ENCODE measurements around the gene CPLANE2. TPM values are rescaled to one million over a fixed set of nuclear protein-coding genes. Genes with fewer than 3 reads are reported as not detected.

CPLANE2 gene
- total RNA-seq, 1 donor from 2014 or later = 9.1 TPM

DNA sequence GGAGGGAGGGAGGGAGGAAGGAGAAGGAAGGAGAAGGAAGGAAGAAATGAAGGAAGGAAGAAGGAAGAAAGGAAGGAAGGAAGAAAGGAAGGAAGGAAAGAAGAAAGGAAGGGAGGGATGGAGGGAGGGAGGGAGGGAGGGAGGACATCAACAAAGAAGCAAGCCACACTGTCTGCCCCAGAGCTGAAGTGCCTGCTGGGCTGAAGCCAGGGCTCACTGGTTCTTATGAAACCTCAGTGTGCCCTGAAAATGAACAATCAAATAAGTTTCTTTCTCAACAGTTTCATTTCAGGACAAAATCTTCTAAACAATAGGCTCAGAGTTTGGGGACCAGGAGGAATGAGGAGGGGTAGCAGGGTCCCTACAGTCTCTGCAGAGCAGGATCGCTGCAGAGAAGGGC is 45.7 kb downstream of the CPLANE2 start:
- no peak overlapping the region for H3K27ac ChIP-seq
- ATAC-seq (no peak), DNase-seq (peak; percentile 54)
- no peaks in the 10 kb centered on the region for H3K36me3 ChIP-seq
- no peak overlapping the region for H3K4me3 ChIP-seq
- H3K27me3 ChIP-seq (ENCODE audit: low read depth) = peaks cover 4% of the 10 kb centered on the region
- intact Hi-C loops (cut with DNase I) = no loop called here
- H3K9me3 ChIP-seq = no peaks in the 10 kb centered on the region
- H3K4me1 ChIP-seq = peaks cover 6% of the 10 kb centered on the region
- TF ChIP-seq, protein P1, sequence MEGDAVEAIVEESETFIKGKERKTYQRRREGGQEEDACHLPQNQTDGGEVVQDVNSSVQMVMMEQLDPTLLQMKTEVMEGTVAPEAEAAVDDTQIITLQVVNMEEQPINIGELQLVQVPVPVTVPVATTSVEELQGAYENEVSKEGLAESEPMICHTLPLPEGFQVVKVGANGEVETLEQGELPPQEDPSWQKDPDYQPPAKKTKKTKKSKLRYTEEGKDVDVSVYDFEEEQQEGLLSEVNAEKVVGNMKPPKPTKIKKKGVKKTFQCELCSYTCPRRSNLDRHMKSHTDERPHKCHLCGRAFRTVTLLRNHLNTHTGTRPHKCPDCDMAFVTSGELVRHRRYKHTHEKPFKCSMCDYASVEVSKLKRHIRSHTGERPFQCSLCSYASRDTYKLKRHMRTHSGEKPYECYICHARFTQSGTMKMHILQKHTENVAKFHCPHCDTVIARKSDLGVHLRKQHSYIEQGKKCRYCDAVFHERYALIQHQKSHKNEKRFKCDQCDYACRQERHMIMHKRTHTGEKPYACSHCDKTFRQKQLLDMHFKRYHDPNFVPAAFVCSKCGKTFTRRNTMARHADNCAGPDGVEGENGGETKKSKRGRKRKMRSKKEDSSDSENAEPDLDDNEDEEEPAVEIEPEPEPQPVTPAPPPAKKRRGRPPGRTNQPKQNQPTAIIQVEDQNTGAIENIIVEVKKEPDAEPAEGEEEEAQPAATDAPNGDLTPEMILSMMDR (IDR thresholded peaks at IDR 0.05) = no peak

DNA sequence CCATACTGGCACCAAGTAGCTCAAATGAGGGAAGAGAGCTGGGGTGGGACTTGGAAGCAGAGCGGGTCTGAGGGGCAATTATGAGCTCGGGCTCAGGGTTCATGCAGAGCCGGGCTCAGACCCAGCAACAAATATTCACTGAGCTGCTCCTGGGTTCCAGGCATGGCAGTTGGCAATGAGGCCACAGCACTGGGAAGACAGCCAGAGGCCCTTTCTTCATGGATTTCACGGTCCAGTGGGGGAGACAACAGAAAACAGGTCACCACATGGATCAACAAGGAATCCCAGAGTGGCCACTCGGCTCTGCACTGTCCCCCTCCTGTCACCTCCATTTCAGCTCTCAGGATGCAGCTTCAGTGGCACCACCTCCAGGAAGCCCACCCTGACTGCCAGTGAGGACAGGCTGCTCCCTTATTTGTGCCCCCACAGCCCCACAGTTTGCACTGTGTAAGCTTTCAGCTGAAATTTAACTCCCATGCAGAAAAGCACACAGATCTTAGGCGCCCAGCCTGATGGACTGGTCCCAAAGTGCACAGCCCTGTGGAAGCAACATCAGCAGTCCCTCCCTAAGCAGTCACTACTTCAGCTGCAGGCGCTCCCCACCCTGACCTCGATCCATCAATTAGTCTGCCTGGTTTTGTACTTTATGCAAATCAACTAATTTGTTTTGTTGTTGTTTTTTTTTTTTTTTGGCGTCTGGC is 46.9 kb downstream of the CPLANE2 start:
- intact Hi-C loops (cut with DNase I) = loop anchor here (5.0 kb wide), 1 partner anchor 108 kb away; no protein-coding TSS in a partner anchor
- TF ChIP-seq, protein P1 (IDR thresholded peaks at IDR 0.05) = no peak
- Histone ChIP-seq H3K27ac (no peak overlapping the region), H3K4me3 (no peak overlapping the region), H3K9me3 (no peaks in the 10 kb centered on the region), H3K36me3 (no peaks in the 10 kb centered on the region), H3K27me3 (ENCODE audit: low read depth) (peaks cover 4% of the 10 kb centered on the region), H3K4me1 (peaks cover 6% of the 10 kb centered on the region)
- ATAC-seq (no peak), DNase-seq (no peak)

- ATAC-seq = no peak
- H3K9me3 ChIP-seq = no peaks in the 10 kb centered on the region
- H3K4me1 ChIP-seq = peaks cover 10% of the 10 kb centered on the region
- H3K4me3 ChIP-seq = no peak overlapping the region
- H3K27ac ChIP-seq = no peak overlapping the region
- no peaks in the 10 kb centered on the region for H3K36me3 ChIP-seq
- peaks cover 4% of the 10 kb centered on the region for H3K27me3 ChIP-seq (ENCODE audit: low read depth)
- intact Hi-C loops (cut with DNase I) = loop anchor here (5.0 kb wide), 1 partner anchor 107 kb away; no protein-coding TSS in a partner anchor
- TF ChIP-seq, protein P1 (IDR thresholded peaks at IDR 0.05) = no peak
- DNase-seq = no peak
Observed at GRCh38 chr1:16189003-16189402, 48.0 kb downstream of the CPLANE2 start.

DNA sequence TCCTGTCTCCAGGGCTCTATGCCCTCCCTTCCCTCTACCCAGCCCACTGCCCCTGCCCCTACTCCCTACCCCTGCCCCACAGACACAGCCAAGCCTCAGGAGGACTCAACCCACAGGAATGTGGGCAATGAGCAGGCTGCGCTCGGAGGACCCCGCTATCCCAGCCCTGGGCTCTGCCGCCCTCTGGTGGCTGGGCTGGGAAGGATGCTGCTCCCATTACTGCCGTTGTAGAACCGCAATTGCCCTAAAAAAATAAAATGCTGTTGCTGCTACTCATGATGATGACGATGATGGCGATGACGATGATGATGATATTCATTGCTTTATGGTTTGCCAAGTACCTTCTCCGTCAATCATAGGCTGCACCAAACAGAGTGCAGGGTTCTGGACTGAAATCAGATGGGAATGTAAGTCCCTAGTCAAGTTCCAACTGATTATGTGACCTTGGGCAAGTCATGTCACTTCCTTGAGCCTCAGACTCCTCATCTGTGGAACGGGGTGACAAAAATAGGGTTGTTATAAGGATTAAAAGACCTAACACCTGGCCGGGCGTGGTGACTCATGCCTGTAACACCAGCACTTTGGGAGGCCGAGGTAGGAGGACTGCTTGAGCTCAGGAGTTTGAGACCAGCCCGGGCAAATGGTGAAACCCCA is 49.1 kb downstream of the CPLANE2 start:
- ATAC-seq (peak; percentile 74 to 81), DNase-seq (peak; percentile 81)
- no peak overlapping the region for H3K4me3 ChIP-seq
- no peak overlapping the region for H3K27ac ChIP-seq
- TF ChIP-seq, protein P1 (IDR thresholded peaks at IDR 0.05) = peak; percentile 95
- intact Hi-C loops (cut with DNase I) = loop anchor here (5.0 kb wide), 1 partner anchor 106 kb away; no protein-coding TSS in a partner anchor
- no peaks in the 10 kb centered on the region for H3K36me3 ChIP-seq
- peaks cover 4% of the 10 kb centered on the region for H3K27me3 ChIP-seq (ENCODE audit: low read depth)
- H3K9me3 ChIP-seq = no peaks in the 10 kb centered on the region
- H3K4me1 ChIP-seq = peaks cover 18% of the 10 kb centered on the region

DNA sequence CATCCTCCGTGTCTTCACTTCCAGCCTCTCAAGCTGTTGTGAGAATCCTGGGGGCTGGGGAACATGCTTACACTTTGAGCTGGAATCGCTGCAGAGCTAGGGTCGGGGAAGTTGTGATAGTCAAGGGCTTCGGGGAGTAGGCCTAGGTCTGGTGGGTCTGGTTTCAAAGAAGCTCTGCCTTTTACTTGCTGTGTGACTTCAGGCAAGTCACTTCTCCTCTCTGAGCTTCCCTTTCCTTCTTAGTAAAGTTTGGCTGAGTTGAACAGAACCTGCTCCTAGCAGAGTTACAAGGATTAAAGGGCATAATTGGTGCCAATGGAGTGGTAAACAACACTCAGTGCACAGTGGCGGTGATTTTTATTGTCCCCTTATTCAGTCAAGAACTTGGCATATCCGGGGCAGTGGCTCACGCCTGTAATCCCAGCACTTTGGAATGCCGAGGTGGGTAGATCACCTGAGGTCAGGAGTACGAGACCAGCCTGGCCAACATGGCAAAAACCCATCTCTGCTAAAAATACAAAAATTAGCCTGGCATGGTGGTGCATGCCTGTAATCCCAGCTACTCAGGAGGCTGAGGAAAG is 50.2 kb downstream of the CPLANE2 start:
- H3K9me3 ChIP-seq = no peaks in the 10 kb centered on the region
- peaks cover 29% of the 10 kb centered on the region for H3K4me1 ChIP-seq
- no peaks in the 10 kb centered on the region for H3K36me3 ChIP-seq
- H3K27ac ChIP-seq = no peak overlapping the region
- intact Hi-C loops (cut with DNase I) = loop anchor here (5.0 kb wide), 1 partner anchor 104 kb away; no protein-coding TSS in a partner anchor
- H3K4me3 ChIP-seq = no peak overlapping the region
- ATAC-seq (no peak), DNase-seq (no peak)
- TF ChIP-seq, protein P1 (IDR thresholded peaks at IDR 0.05) = no peak
- peaks cover 4% of the 10 kb centered on the region for H3K27me3 ChIP-seq (ENCODE audit: low read depth)

Data from lower lobe of right lung (tissue), 2 donors.